NCI-H1417 treated with DMSO at 0.1 percent for 48 hours (cell line): ENCODE data around the gene HEMK1.

ENCODE experiments used
- DNase-seq: peaks from one replicate; lab custom pipeline; 2025; lab: John Stamatoyannopoulos, UW

HEMK1 gene

GRCh38 chr3:50545781-50546180, 23.5 kb upstream of the HEMK1 start:
- no peak for DNase-seq

GRCh38 chr3:50549226-50549625, 20.1 kb upstream of the HEMK1 start:
- DNase-seq = no peak

DNA sequence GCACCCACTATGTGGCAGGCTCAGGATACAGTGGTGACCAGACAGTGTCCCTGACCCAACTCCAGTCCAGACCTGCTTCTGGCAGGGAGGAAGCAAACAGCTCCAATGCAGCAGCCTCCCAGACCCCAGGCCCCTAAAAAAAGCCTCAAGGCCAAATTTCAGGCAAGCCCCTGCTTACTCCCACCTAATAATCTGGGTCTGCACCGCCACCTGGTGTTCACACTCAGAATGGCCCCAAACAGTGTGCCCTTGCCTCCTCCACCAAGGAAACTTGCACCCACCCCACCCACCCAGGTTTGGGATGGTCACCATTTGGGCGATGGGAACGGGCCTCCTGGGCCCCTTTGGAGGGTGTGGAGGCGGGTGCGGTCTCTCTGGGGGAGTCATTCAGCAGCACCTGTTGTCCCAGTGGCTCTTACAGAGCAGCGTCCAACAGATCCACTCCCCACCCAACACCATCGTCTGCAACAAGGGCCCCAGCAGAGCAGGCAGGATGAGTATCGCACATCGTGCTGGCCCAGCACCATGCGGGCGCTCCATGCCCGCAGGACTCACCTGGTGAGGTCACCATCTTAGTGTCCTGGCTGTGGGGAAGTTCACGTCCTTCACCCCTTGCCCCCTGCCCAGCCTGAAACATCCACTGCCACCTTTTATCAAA, 19.1 kb upstream of the HEMK1 start:
- DNase-seq = no peak

- DNase-seq = no peak
These were observed 18.2 kb upstream of the HEMK1 start for GRCh38 chr3:50551054-50551659.

DNA sequence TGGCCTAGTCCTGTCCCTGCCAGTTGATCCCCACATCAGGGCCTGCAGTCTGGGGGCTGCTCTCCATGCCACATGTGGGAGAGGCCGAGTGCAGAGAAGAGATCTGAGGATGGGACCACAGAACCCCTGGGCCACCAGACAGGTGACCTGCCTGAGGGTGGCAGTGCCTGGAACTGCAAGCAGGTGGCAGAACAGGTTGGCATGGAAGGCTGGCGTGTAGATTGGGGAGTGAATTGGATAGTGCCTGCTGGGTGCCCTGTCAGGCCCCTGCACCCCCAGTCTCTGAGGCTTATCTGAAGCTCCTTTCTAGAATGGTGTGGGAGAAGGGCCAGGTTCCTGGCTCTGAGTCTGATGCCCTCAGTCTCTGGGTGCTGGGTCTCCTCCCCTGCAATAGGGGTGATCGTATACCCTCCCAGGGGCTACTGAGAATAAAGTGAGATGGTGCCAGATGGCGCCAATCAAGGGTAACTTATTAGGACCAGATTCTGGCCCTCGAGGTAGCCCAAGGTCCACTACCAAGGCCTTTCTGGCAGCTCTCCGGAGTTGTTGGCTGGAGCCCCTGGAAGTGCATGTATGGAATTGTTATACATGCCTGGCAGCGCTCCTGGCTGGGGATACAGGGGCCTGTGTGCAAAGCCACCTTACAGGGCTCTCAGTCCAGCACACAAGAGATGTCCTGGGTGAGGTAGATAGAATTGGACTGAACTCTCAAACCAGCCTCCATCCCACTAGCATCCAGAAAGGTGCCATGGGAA, 17.5 kb upstream of the HEMK1 start:
- DNase-seq = no peak

DNA sequence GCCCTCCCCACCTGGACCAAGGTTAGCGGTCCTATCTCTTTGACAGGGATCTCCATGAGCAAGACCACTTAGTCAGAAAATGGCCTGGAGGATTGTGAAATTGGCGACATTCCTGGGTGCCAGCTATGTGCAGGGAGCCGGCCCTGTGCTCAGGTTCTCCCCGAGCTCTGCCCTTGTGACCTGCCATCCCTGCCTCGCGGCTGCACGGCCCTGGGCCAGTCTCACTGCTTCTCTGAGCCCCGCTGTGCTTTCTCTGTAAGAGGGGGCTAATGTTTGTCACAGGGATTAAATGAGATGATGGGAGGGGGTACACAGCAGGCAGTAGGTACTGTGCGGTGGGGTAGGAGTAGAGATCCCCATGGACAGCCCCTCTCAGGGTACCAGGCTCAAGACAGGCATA, 16.7 kb upstream of the HEMK1 start:
- no peak for DNase-seq

DNA sequence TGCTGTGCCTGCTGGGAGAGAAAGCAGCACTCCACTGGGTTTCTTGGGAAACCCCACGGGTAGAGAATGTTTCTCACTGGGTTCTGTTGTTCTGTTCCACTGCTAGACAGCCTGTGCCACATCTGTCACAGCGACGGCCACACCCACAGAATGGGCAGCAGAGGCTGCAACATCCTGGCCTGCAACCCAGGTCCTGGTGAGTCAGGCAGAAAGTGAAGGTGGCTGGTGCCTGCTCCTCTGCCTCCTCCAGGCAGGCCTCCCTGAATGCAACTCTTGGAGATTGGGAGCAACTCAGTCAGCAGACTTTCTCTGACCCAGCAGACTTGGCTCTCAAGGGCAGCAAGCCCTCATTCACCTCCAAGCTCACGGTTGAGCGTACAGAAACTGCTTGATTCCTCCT, 14.8 kb upstream of the HEMK1 start:
- no peak for DNase-seq

DNA sequence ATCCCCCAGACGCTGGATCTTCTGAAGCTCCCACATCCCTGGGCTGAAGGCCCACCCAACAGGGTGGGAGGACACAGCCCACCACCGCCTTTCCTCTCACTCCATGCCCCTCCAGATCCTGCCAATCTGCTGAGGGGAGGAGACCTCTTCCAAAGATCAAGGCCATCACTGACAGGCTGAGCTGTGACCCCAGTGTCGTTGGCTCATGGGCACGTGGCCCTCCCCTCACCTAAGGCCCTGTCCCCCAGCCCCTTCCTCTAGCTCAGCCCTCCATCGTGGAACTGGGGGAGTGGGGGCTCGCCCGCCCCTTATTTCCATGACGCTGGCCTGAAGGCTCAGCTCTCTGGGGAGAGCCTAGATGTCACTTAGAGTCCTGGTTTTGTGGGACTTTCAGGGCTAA, 12.2 kb upstream of the HEMK1 start:
- DNase-seq = no peak

GRCh38 chr3:50557915-50558314, 11.4 kb upstream of the HEMK1 start:
- no peak for DNase-seq

GRCh38 chr3:50559702-50560101, 9.6 kb upstream of the HEMK1 start:
- no peak for DNase-seq

- no peak for DNase-seq
These were observed 6.5 kb upstream of the HEMK1 start for GRCh38 chr3:50562861-50563260.

- no peak for DNase-seq
These were observed 5.5 kb upstream of the HEMK1 start for GRCh38 chr3:50563867-50564266.

DNA sequence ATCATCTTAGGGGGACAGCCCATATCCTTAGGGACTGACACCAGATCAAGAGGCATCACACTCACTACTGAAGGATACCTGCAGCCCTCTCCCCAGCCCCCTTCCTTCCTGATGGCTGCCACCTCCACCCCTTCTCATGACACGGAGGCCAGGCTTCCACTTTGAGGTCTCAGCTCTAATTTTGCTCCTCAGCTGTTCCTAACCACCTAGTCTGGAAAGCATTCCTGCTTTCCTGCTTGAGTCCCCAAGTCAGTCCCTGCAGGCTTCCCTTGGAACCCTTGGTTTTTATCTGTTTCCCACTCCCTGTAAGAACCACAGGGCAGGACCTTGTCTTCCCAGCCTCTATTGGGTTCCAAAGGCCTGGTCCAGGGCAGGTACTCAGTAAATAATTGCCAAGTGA, 5.0 kb upstream of the HEMK1 start:
- DNase-seq = no peak

DNA sequence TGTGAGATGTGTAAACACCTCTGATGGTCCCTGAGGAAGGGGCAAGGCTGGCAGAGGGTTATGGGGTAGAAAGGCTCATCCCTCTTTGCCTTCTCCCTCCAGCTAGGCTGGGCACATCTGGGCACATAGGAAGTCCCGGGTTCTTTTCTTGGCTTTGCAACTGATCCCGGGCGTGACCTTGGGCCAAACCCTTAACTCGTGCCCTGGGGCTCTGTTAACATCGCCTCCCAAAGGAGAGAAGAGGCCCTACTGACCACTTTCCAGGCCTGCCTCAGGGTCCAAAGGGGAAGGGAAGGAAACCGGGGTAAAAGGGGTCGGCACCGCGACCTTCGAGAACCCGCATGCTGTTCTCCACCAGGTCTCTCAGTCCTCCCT, 2.3 kb upstream of the HEMK1 start:
- DNase-seq = no peak

GRCh38 chr3:50567386-50568167, 1.7 kb upstream of the HEMK1 start, which contains the start of gene C3orf18:
C3orf18 (minus strand) TSS chr3:50567747; CDS start chr3:50565699, 2,048 bp downstream.
- DNase-seq = peak; percentile 6

DNA sequence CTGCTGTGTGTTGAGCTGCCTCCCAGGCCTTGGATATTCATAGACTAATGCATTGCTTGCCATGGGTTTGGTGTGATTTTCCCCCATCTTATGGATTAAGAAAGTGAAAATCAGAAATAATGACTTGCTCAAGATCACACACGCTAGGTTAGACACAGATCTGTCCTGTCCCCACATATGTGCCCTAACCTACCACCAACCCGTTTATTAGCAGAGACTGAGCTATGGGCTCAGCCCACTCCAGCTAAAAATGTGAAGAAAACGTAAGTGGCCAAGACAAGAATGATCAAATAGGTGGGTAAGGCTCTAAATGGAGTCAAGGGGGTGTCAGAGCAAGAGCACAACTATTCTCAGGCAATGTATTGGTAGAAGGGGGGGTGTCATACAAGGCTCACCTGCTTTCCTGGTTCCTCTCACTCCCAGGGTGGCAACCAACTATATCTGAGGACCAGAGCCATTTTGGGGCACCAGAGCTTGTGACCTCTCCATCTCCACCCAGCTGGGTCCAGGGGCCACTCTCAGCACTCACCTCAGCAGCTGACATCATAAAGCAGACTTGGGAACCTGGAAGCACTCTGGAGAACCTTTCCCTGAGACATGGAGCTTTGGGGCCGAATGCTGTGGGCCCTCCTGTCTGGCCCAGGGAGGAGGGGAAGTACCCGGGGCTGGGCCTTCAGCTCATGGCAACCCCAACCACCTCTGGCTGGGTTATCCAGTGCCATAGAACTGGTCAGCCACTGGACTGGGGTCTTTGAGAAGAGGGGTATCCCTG, 1.4 kb downstream of the HEMK1 start:
- DNase-seq = no peak

DNA sequence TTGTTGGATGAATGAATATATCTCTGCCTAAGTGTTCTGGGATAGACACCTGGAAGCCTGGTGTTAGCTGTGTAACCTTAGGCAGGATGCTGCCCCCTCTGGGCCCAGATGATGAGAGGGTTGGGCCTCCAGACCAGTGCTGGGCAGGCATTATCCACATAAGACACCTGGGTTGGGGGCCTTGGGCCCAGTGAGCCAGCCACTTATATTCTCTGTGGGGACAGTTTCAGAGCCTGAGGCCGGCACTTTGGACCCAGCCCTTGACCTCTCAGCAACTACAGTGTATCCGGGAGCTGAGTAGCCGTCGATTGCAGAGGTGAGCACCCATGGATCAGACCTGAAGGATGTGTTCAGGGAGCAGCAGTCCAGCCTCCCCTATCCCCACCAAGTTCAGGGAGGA, 2.2 kb downstream of the HEMK1 start:
- DNase-seq = no peak

DNA sequence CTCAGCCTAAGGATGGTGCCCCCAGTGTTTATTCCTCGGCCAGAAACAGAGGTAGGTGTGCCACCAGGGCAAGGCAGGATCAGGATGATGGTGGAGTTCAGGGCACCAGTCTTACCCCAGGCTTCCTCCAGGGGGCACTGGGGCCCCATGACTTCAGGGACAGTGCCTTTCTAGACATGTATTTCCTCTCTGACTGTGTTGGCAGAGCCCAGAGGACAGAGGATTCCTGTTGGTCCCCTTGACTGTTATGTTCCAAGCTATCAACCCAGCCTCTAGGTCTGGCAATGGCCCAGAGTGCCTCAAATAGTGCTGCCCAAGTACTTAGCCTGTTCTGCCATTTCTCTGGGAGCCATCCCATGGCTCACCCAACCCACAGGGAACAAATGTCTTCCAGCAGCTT, 2.8 kb downstream of the HEMK1 start:
- no peak for DNase-seq

GRCh38 chr3:50572801-50573371, 3.6 kb downstream of the HEMK1 start:
- no peak for DNase-seq

GRCh38 chr3:50573566-50574443, 4.5 kb downstream of the HEMK1 start:
- DNase-seq = no peak
